ENCODE results near the gene DNASE1L2. TPM values are rescaled to one million over a fixed set of nuclear protein-coding genes. Genes with fewer than 3 reads are reported as not detected.

The DNASE1L2 gene
- total and polyA plus RNA-seq, 2 of the 8 experiments (the other 6 are each of a cell fraction or from before 2014, with no cell fraction given), result 0.35 to 0.97 TPM

DNA sequence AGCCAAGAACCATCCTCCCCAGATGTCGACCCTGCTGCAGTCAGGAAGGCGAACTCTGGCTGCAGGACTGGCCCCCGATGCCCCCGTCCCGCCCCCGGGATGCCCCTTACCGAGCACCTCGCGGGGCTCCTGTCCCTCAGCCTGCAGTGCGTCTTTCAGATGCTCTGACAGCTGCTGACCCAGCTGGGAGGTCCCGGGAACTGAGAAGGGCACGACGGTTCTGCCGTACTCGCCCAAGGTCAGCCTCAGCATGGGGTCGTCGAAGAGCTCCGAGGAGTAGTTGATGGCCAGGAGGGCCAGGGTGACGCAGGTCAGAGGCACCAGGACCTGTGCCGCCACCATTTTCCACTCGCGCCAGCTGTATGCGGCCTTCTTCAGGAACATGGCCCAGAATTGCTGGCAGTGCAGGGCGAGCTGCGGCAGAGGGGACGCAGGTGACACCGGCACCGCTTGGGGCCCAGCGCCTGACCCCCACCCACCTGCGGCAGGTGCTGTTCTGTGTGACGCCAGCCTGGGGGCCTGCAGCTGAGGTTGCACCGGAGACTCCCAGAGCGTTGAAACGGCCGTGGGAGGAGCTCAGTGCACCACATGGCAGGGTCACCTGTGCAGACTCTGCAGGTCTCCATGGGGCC, 51.8 kb downstream of the DNASE1L2 start (continued):
- TF ChIP-seq, protein P1, sequence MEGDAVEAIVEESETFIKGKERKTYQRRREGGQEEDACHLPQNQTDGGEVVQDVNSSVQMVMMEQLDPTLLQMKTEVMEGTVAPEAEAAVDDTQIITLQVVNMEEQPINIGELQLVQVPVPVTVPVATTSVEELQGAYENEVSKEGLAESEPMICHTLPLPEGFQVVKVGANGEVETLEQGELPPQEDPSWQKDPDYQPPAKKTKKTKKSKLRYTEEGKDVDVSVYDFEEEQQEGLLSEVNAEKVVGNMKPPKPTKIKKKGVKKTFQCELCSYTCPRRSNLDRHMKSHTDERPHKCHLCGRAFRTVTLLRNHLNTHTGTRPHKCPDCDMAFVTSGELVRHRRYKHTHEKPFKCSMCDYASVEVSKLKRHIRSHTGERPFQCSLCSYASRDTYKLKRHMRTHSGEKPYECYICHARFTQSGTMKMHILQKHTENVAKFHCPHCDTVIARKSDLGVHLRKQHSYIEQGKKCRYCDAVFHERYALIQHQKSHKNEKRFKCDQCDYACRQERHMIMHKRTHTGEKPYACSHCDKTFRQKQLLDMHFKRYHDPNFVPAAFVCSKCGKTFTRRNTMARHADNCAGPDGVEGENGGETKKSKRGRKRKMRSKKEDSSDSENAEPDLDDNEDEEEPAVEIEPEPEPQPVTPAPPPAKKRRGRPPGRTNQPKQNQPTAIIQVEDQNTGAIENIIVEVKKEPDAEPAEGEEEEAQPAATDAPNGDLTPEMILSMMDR (IDR thresholded peaks at IDR 0.05; ENCODE audit: control extremely low read depth in 1 of 3, insufficient read depth in 1 of 3, low read depth in 1 of 3, low read length in 3 of 3), result no peak

MicroRNAs encoded within 50 kb of the gene (microRNA counts, 767-probe panel; counts per million panel counts)
- microRNA hsa-miR-940, result 879 counts per million, percentile 95 among the panel's probes with 10 or more counts

Small RNAs within 50 kb of the gene (microRNA-seq; reads per million reads assigned to microRNA genes)
- 0 reads per million in 2 experiments for gene MIR3677 (ENCODE audit: borderline microRNAs expressed in 2 of 2, borderline number of aligned reads in 2 of 2, borderline replicate concordance in 1 of 2)
- 0 reads per million in 2 experiments for gene MIR4717 (ENCODE audit: borderline microRNAs expressed in 2 of 2, borderline number of aligned reads in 2 of 2, borderline replicate concordance in 1 of 2)

Small RNAs within 50 kb of the gene (small RNA-seq; reads per million reads assigned to genes)
- 0.86 reads per million for gene MIR3677 (ENCODE audit: insufficient read depth)
- gene MIR4717 (ENCODE audit: insufficient read depth), result not detected

Other genes with a start within 250 kb of the DNASE1L2 start
- gene SYNGR3, start 246.5 kb upstream of the DNASE1L2 start, total RNA-seq (2021; fragmentation: NEBNext Ultra II Directional; extraction: Animal tissue kit (Norgen Biotek cat#: 25700)), result 36.2 and 38.8 TPM in 2 replicates
- 49.9 and 72.3 TPM in 2 replicates for gene SYNGR3, start 246.5 kb upstream of the DNASE1L2 start, polyA plus RNA-seq (2011; rRNA removed)
- gene ZNF598, start 226.6 kb upstream of the DNASE1L2 start, total RNA-seq (2021; fragmentation: NEBNext Ultra II Directional; extraction: Animal tissue kit (Norgen Biotek cat#: 25700)), result 47.6 and 51.7 TPM in 2 replicates
- gene ZNF598, start 226.6 kb upstream of the DNASE1L2 start, polyA plus RNA-seq (2011; rRNA removed), result 29.3 and 43.0 TPM in 2 replicates
- gene NPW, start 216.7 kb upstream of the DNASE1L2 start, total RNA-seq (2021; fragmentation: NEBNext Ultra II Directional; extraction: Animal tissue kit (Norgen Biotek cat#: 25700)), result 8.1 and 10.3 TPM in 2 replicates
- 4.0 and 7.8 TPM in 2 replicates for gene NPW, start 216.7 kb upstream of the DNASE1L2 start, polyA plus RNA-seq (2011; rRNA removed)
- 19.3 and 19.6 TPM in 2 replicates for gene NHERF2, start 209.5 kb upstream of the DNASE1L2 start, total RNA-seq (2021; fragmentation: NEBNext Ultra II Directional; extraction: Animal tissue kit (Norgen Biotek cat#: 25700))
- 13.9 and 22.4 TPM in 2 replicates for gene NHERF2, start 209.5 kb upstream of the DNASE1L2 start, polyA plus RNA-seq (2011; rRNA removed)
- gene NTHL1, start 188.6 kb upstream of the DNASE1L2 start, total RNA-seq (2021; fragmentation: NEBNext Ultra II Directional; extraction: Animal tissue kit (Norgen Biotek cat#: 25700)), result 70.9 and 84.5 TPM in 2 replicates
- 150 and 209 TPM in 2 replicates for gene NTHL1, start 188.6 kb upstream of the DNASE1L2 start, polyA plus RNA-seq (2011; rRNA removed)
- gene TSC2, start 188.5 kb upstream of the DNASE1L2 start, total RNA-seq (2021; fragmentation: NEBNext Ultra II Directional; extraction: Animal tissue kit (Norgen Biotek cat#: 25700)), result 91.1 and 96.6 TPM in 2 replicates
- 65.9 and 90.2 TPM in 2 replicates for gene TSC2, start 188.5 kb upstream of the DNASE1L2 start, polyA plus RNA-seq (2011; rRNA removed)
- gene PKD1, start 100.5 kb upstream of the DNASE1L2 start, total RNA-seq (2021; fragmentation: NEBNext Ultra II Directional; extraction: Animal tissue kit (Norgen Biotek cat#: 25700)), result 52.7 and 63.5 TPM in 2 replicates
- 40.6 and 59.4 TPM in 2 replicates for gene PKD1, start 100.5 kb upstream of the DNASE1L2 start, polyA plus RNA-seq (2011; rRNA removed)
- 4.3 and 5.3 TPM in 2 replicates for gene RAB26, start 87.8 kb upstream of the DNASE1L2 start, total RNA-seq (2021; fragmentation: NEBNext Ultra II Directional; extraction: Animal tissue kit (Norgen Biotek cat#: 25700))
- gene RAB26, start 87.8 kb upstream of the DNASE1L2 start, polyA plus RNA-seq (2011; rRNA removed), result 5.4 and 6.6 TPM in 2 replicates
- gene TRAF7, start 80.7 kb upstream of the DNASE1L2 start, total RNA-seq (2021; fragmentation: NEBNext Ultra II Directional; extraction: Animal tissue kit (Norgen Biotek cat#: 25700)), result 148 and 155 TPM in 2 replicates
- gene TRAF7, start 80.7 kb upstream of the DNASE1L2 start, polyA plus RNA-seq (2011; rRNA removed), result 96.8 and 140 TPM in 2 replicates
- gene CASKIN1, start 39.8 kb upstream of the DNASE1L2 start, total RNA-seq (2021; fragmentation: NEBNext Ultra II Directional; extraction: Animal tissue kit (Norgen Biotek cat#: 25700)), result 6.4 and 6.5 TPM in 2 replicates
- 1.2 and 2.7 TPM in 2 replicates for gene CASKIN1, start 39.8 kb upstream of the DNASE1L2 start, polyA plus RNA-seq (2011; rRNA removed)
- 67.6 and 69.6 TPM in 2 replicates for gene MLST8, start 31.0 kb upstream of the DNASE1L2 start, total RNA-seq (2021; fragmentation: NEBNext Ultra II Directional; extraction: Animal tissue kit (Norgen Biotek cat#: 25700))
- 321 and 440 TPM in 2 replicates for gene MLST8, start 31.0 kb upstream of the DNASE1L2 start, polyA plus RNA-seq (2011; rRNA removed)
- gene BRICD5, start 25.6 kb upstream of the DNASE1L2 start, total RNA-seq (2021; fragmentation: NEBNext Ultra II Directional; extraction: Animal tissue kit (Norgen Biotek cat#: 25700)), result 6.1 and 8.5 TPM in 2 replicates
- 8.6 and 14.2 TPM in 2 replicates for gene BRICD5, start 25.6 kb upstream of the DNASE1L2 start, polyA plus RNA-seq (2011; rRNA removed)
- gene PGP, start 21.6 kb upstream of the DNASE1L2 start, total RNA-seq (2021; fragmentation: NEBNext Ultra II Directional; extraction: Animal tissue kit (Norgen Biotek cat#: 25700)), result 30.9 and 32.6 TPM in 2 replicates
- 55.9 and 63.9 TPM in 2 replicates for gene PGP, start 21.6 kb upstream of the DNASE1L2 start, polyA plus RNA-seq (2011; rRNA removed)
- 21.9 and 22.2 TPM in 2 replicates for gene E4F1, start 12.9 kb upstream of the DNASE1L2 start, total RNA-seq (2021; fragmentation: NEBNext Ultra II Directional; extraction: Animal tissue kit (Norgen Biotek cat#: 25700))
- gene E4F1, start 12.9 kb upstream of the DNASE1L2 start, polyA plus RNA-seq (2011; rRNA removed), result 27.0 and 34.2 TPM in 2 replicates
- gene ECI1, start 15.1 kb downstream of the DNASE1L2 start, total RNA-seq (2021; fragmentation: NEBNext Ultra II Directional; extraction: Animal tissue kit (Norgen Biotek cat#: 25700)), result 79.5 and 80.0 TPM in 2 replicates
- 151 and 154 TPM in 2 replicates for gene ECI1, start 15.1 kb downstream of the DNASE1L2 start, polyA plus RNA-seq (2011; rRNA removed)
- 330 and 357 TPM in 2 replicates for gene RNPS1, start 31.7 kb downstream of the DNASE1L2 start, total RNA-seq (2021; fragmentation: NEBNext Ultra II Directional; extraction: Animal tissue kit (Norgen Biotek cat#: 25700))
- gene RNPS1, start 31.7 kb downstream of the DNASE1L2 start, polyA plus RNA-seq (2011; rRNA removed), result 350 and 516 TPM in 2 replicates
- gene ABCA3, start 104.3 kb downstream of the DNASE1L2 start, total RNA-seq (2021; fragmentation: NEBNext Ultra II Directional; extraction: Animal tissue kit (Norgen Biotek cat#: 25700)), result 7.9 TPM in 2 replicates
- 5.7 and 8.8 TPM in 2 replicates for gene ABCA3, start 104.3 kb downstream of the DNASE1L2 start, polyA plus RNA-seq (2011; rRNA removed)
- gene CCNF, start 193.0 kb downstream of the DNASE1L2 start, total RNA-seq (2021; fragmentation: NEBNext Ultra II Directional; extraction: Animal tissue kit (Norgen Biotek cat#: 25700)), result 54.3 and 55.9 TPM in 2 replicates
- 15.4 and 25.5 TPM in 2 replicates for gene CCNF, start 193.0 kb downstream of the DNASE1L2 start, polyA plus RNA-seq (2011; rRNA removed)
- 54.2 and 54.6 TPM in 2 replicates for gene TEDC2, start 223.7 kb downstream of the DNASE1L2 start, total RNA-seq (2021; fragmentation: NEBNext Ultra II Directional; extraction: Animal tissue kit (Norgen Biotek cat#: 25700))
- 55.6 and 71.2 TPM in 2 replicates for gene TEDC2, start 223.7 kb downstream of the DNASE1L2 start, polyA plus RNA-seq (2011; rRNA removed)
- gene NTN3, start 234.9 kb downstream of the DNASE1L2 start, total RNA-seq (2021; fragmentation: NEBNext Ultra II Directional; extraction: Animal tissue kit (Norgen Biotek cat#: 25700)), result 0.34 and 0.52 TPM in 2 replicates
- 0.30 and 0.74 TPM in 2 replicates for gene NTN3, start 234.9 kb downstream of the DNASE1L2 start, polyA plus RNA-seq (2011; rRNA removed)
- 18.6 and 21.5 TPM in 2 replicates for gene TBC1D24, start 238.7 kb downstream of the DNASE1L2 start, total RNA-seq (2021; fragmentation: NEBNext Ultra II Directional; extraction: Animal tissue kit (Norgen Biotek cat#: 25700))
- gene TBC1D24, start 238.7 kb downstream of the DNASE1L2 start, polyA plus RNA-seq (2011; rRNA removed), result 8.7 and 13.3 TPM in 2 replicates

Data from H1 (cell line).